Inferior parietal cortex (tissue), 1 donor: ENCODE data around the gene FAM227B.
"Not testable (repeated sequence)": the region's sequence is repeated elsewhere in the genome, so short reads cannot be mapped to it uniquely, and the experiment has no call there.

Experiments
- DNase-seq: peaks from one replicate; pipeline ENCODE4 v3.0.0-alpha.2; 2016; ENCODE audit errors: extremely low spot score

FAM227B gene

GRCh38 chr15:49438962-49439631 lies 181.5 kb downstream of the FAM227B start:
- no peak for DNase-seq

GRCh38 chr15:49436751-49437150 lies 183.9 kb downstream of the FAM227B start:
- no peak for DNase-seq

- DNase-seq: no peak
These were observed 185.4 kb downstream of the FAM227B start for GRCh38 chr15:49435174-49435573.

- no peak for DNase-seq
These were observed 190.6 kb downstream of the FAM227B start for GRCh38 chr15:49430046-49430445.

- DNase-seq: no peak
These were observed 192.1 kb downstream of the FAM227B start for GRCh38 chr15:49428409-49429095.

GRCh38 chr15:49427372-49427771 lies 193.2 kb downstream of the FAM227B start:
- no peak for DNase-seq

- no peak for DNase-seq
These were observed 195.7 kb downstream of the FAM227B start for GRCh38 chr15:49424954-49425353.

- DNase-seq: no peak
These were observed 196.6 kb downstream of the FAM227B start for GRCh38 chr15:49423901-49424550.

GRCh38 chr15:49423021-49423420 lies 197.6 kb downstream of the FAM227B start, which contains the start of gene FGF7:
Gene FGF7, plus strand, starts transcription at chr15:49423242. Its CDS starts 1,056 bp downstream, at chr15:49424298.
- DNase-seq: peak; percentile 12

- DNase-seq: peak; percentile 76
These were observed 198.6 kb downstream of the FAM227B start for GRCh38 chr15:49421991-49422390.

GRCh38 chr15:49418811-49419210 lies 201.8 kb downstream of the FAM227B start:
- no peak for DNase-seq

GRCh38 chr15:49415638-49416037 lies 205.0 kb downstream of the FAM227B start:
- DNase-seq: no peak

- no peak for DNase-seq
These were observed 205.5 kb downstream of the FAM227B start for GRCh38 chr15:49415149-49415548.

- no peak for DNase-seq
These were observed 207.8 kb downstream of the FAM227B start for GRCh38 chr15:49412797-49413196.

GRCh38 chr15:49410641-49411040 lies 210.0 kb downstream of the FAM227B start:
- DNase-seq: no peak

GRCh38 chr15:49406352-49407118 lies 214.1 kb downstream of the FAM227B start:
- no peak for DNase-seq

- DNase-seq: not testable (repeated sequence)
These were observed 217.9 kb downstream of the FAM227B start for GRCh38 chr15:49402515-49403296.

GRCh38 chr15:49387471-49387870 lies 233.1 kb downstream of the FAM227B start:
- DNase-seq: peak; percentile 2

- no peak for DNase-seq
These were observed 237.4 kb downstream of the FAM227B start for GRCh38 chr15:49383266-49383665.

GRCh38 chr15:49382394-49382793 lies 238.2 kb downstream of the FAM227B start:
- no peak for DNase-seq

- no peak for DNase-seq
These were observed 239.7 kb downstream of the FAM227B start for GRCh38 chr15:49380912-49381311.
